H9 (cell line): ENCODE data around the gene CLEC9A. TPM values are rescaled to one million over a fixed set of nuclear protein-coding genes. Genes with fewer than 3 reads are reported as not detected.

ENCODE experiments used
- DNase-seq: peaks from one replicate; pipeline ENCODE4 v3.0.0-alpha.2; 2017
- H2AFZ ChIP-seq: one replicate; pipeline ENCODE4 v1.6.1; 2013; ENCODE audit warnings: mild to moderate bottlenecking, low read length, control low read depth, moderate library complexity
- H2AK5ac ChIP-seq: 2 replicates; pipeline ENCODE4 v1.6.1; 2013; ENCODE audit warnings: low read length, control low read depth, mixed read lengths; ENCODE audit not compliant: insufficient read length
- H2BK120ac ChIP-seq: one replicate; pipeline ENCODE4 v1.6.1; 2013; ENCODE audit warnings: low read depth, mild to moderate bottlenecking, low read length, control low read depth, inconsistent platforms; ENCODE audit not compliant: poor library complexity, severe bottlenecking
- H2BK12ac ChIP-seq: 2 replicates; pipeline ENCODE4 v1.6.1; 2013; ENCODE audit warnings: low read length, control low read depth, mixed read lengths, low read depth; ENCODE audit not compliant: insufficient read length
- H2BK15ac ChIP-seq: 2 replicates; pipeline ENCODE4 v1.6.1; 2013; ENCODE audit warnings: low read depth, low read length, control low read depth
- H2BK20ac ChIP-seq: one replicate; pipeline ENCODE4 v1.6.1; 2013; ENCODE audit warnings: low read depth, mild to moderate bottlenecking, low read length, control low read depth, inconsistent platforms; ENCODE audit not compliant: poor library complexity, severe bottlenecking
- H2BK5ac ChIP-seq: 2 replicates; pipeline ENCODE4 v1.6.1; 2013; ENCODE audit warnings: low read length, control low read depth, mixed read lengths; ENCODE audit not compliant: insufficient read length
- H3K14ac ChIP-seq: 2 replicates; pipeline ENCODE4 v1.6.1; 2013; ENCODE audit warnings: low read length, control low read depth; ENCODE audit not compliant: insufficient read depth
- H3K18ac ChIP-seq: 2 replicates; pipeline ENCODE4 v1.6.1; 2013; ENCODE audit warnings: low read depth, mild to moderate bottlenecking, mixed read lengths, low read length, control low read depth; ENCODE audit not compliant: insufficient read length
- H3K23ac ChIP-seq: 2 replicates; pipeline ENCODE4 v1.6.1; 2013; ENCODE audit warnings: low read length, control low read depth, mixed read lengths, low read depth; ENCODE audit not compliant: insufficient read length
- H3K23me2 ChIP-seq: 2 replicates; pipeline ENCODE4 v1.6.1; 2013; ENCODE audit warnings: low read depth, mild to moderate bottlenecking, mixed read lengths, low read length, control low read depth; ENCODE audit not compliant: insufficient read length, poor library complexity, severe bottlenecking
- H3K27ac ChIP-seq: 2 replicates; pipeline ENCODE4 v1.5.1; 2013; ENCODE audit warnings: low read length, control low read depth, mixed read lengths, low read depth; ENCODE audit not compliant: insufficient read length
- H3K27me3 ChIP-seq: 2 replicates; pipeline ENCODE4 v1.6.1; 2013; ENCODE audit warnings: low read length, control low read depth, inconsistent platforms; ENCODE audit not compliant: insufficient read depth
- H3K4ac ChIP-seq: 2 replicates; pipeline ENCODE4 v1.6.1; 2013; ENCODE audit warnings: low read depth, mild to moderate bottlenecking, control low read depth, inconsistent platforms, low read length, moderate library complexity
- H3K4me1 ChIP-seq: 2 replicates; pipeline ENCODE4 v1.6.1; 2013; ENCODE audit warnings: low read length, control low read depth, inconsistent platforms; ENCODE audit not compliant: insufficient read depth
- H3K4me2 ChIP-seq: 2 replicates; pipeline ENCODE4 v1.6.1; 2013; ENCODE audit warnings: low read length, control low read depth, mixed read lengths; ENCODE audit not compliant: insufficient read length, insufficient read depth
- H3K56ac ChIP-seq: 2 replicates; pipeline ENCODE4 v1.6.1; 2013; ENCODE audit warnings: low read depth, mild to moderate bottlenecking, mixed read lengths, low read length, control low read depth; ENCODE audit not compliant: insufficient read length
- H3K79me1 ChIP-seq: 2 replicates; pipeline ENCODE4 v1.6.1; 2013; ENCODE audit warnings: low read depth, mild to moderate bottlenecking, moderate library complexity, low read length, control low read depth, inconsistent platforms; ENCODE audit not compliant: insufficient read depth, poor library complexity, severe bottlenecking
- H3K79me2 ChIP-seq: 2 replicates; pipeline ENCODE4 v1.6.1; 2013; ENCODE audit warnings: low read length, control low read depth, inconsistent platforms; ENCODE audit not compliant: insufficient read depth
- H3K9ac ChIP-seq: 2 replicates; pipeline ENCODE4 v1.6.1; 2013; ENCODE audit warnings: low read length, control low read depth, mixed read lengths; ENCODE audit not compliant: insufficient read length; ENCODE audit errors: extremely low read depth
- H3K9me3 ChIP-seq: one replicate; pipeline ENCODE4 v1.6.1; 2013; ENCODE audit warnings: low read depth, low read length, inconsistent platforms; ENCODE audit not compliant: control insufficient read depth
- H3T11ph ChIP-seq: one replicate; pipeline ENCODE4 v1.6.1; 2013; ENCODE audit warnings: mild to moderate bottlenecking, low read length, control low read depth, inconsistent platforms
- H4K20me1 ChIP-seq: one replicate; pipeline ENCODE4 v1.6.1; 2013; ENCODE audit not compliant: control insufficient read depth, insufficient read length, insufficient read depth
- H4K5ac ChIP-seq: 2 replicates; pipeline ENCODE4 v1.6.1; 2013; ENCODE audit warnings: low read depth, mild to moderate bottlenecking, mixed read lengths, low read length, control low read depth; ENCODE audit not compliant: insufficient read length
- H4K8ac ChIP-seq: replicated peaks from 2 replicates; pipeline ENCODE4 v1.6.1; 2013; ENCODE audit warnings: low read length, control low read depth, mixed read lengths, low read depth; ENCODE audit not compliant: insufficient read length
- H4K91ac ChIP-seq: 2 replicates; pipeline ENCODE4 v1.6.1; 2013; ENCODE audit warnings: low read depth, mild to moderate bottlenecking, moderate library complexity, mixed read lengths, low read length, control low read depth; ENCODE audit not compliant: insufficient read length
- H3K27ac Mint-ChIP-seq, 3 experiments: 2 replicates in 2 of 3; 3 replicates in 1 of 3; pipeline ENCODE4 v1.8.0; 2020 to 2021; ENCODE audit warnings: mixed read lengths in 3 of 3, mild to moderate bottlenecking in 1 of 3, moderate library complexity in 1 of 3
- H3K27me3 Mint-ChIP-seq: 2 replicates; pipeline ENCODE4 v1.8.0; 2021; ENCODE audit warnings: low read depth, mild to moderate bottlenecking, moderate library complexity, mixed read lengths
- H3K36me3 Mint-ChIP-seq, 3 experiments: 2 replicates in 2 of 3; 3 replicates in 1 of 3; pipeline ENCODE4 v1.8.0; 2020 to 2021; ENCODE audit warnings: low read depth in 3 of 3, mixed read lengths in 3 of 3; ENCODE audit not compliant: insufficient read depth in 1 of 3
- H3K4me1 Mint-ChIP-seq, 2 experiments: 2 replicates each; pipeline ENCODE4 v1.8.0; 2020; ENCODE audit warnings: mixed read lengths in 2 of 2
- H3K4me3 Mint-ChIP-seq, 2 experiments: 2 replicates in 1 of 2; 3 replicates in 1 of 2; pipeline ENCODE4 v1.8.0; 2020 to 2021; ENCODE audit warnings: mild to moderate bottlenecking in 2 of 2, mixed read lengths in 2 of 2, moderate library complexity in 1 of 2
- H3K9me3 Mint-ChIP-seq, 2 experiments: 2 replicates in 1 of 2; 3 replicates in 1 of 2; pipeline ENCODE4 v1.8.0; 2020; ENCODE audit warnings: mild to moderate bottlenecking in 2 of 2, mixed read lengths in 2 of 2, moderate library complexity in 1 of 2
- WGBS: extraction: QIAGEN DNeasy Blood & Tissue Kit; methylation state at CpG from one replicate; pipeline ENCODE4 v1.1.7; 2013; ENCODE audit warnings: missing lambda C conversion rate, low lambda C conversion rate, mixed read lengths; ENCODE audit not compliant: insufficient read length; ENCODE audit errors: extremely low coverage; 5-methylcytosine and 5-hydroxymethylcytosine counted together
- total RNA-seq: library from RNA; stranded (reverse); gene quantifications from 2 replicates; pipeline ENCODE4 v1.2.1, GENCODE V29; 2021
- TF ChIP-seq, protein P1 (sequence below): fragments of 200-600 bp; sonication (generic); conservative IDR thresholded peaks from 3 replicates; pipeline ENCODE4 v1.8.0; 2021; ENCODE audit warnings: antibody characterized with exemption, mild to moderate bottlenecking

CLEC9A gene
- total RNA-seq, 1 experiment from 2014 or later, result not detected

DNA sequence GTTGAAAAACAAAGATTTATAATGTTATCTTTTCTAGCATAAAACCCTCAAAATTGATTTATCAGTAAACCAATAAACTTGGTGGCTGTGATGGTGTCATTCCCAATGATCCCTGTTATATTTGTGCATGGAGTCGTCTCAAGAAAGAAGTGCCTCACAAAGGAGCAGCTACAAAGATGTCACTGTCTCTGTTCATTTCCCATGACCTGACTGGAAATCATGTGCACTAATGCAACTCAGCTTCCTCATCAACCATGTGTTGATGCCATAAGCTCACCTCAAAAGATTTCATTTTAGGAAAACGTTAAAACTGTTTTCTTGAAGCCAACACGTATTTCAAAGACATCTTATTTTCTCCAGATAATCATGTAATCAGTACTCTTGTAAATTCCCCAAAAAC is 39.5 kb downstream of the CLEC9A start:
- H2BK120ac ChIP-seq, result no peak overlapping the region
- H2BK5ac ChIP-seq, result no peak overlapping the region
- no peak overlapping the region for H3K4me3 Mint-ChIP-seq
- H2BK20ac ChIP-seq, result no peak overlapping the region
- H4K91ac ChIP-seq, result no peak overlapping the region
- H3K23me2 ChIP-seq, result no peaks in the 10 kb centered on the region
- H4K8ac ChIP-seq, result no peak overlapping the region
- no peak overlapping the region for H3K27ac ChIP-seq
- no peak overlapping the region for H2AFZ ChIP-seq
- H2BK15ac ChIP-seq, result no peak overlapping the region
- no peaks in the 10 kb centered on the region for H3K9me3 Mint-ChIP-seq
- no peaks in the 10 kb centered on the region for H4K20me1 ChIP-seq
- no peak overlapping the region for H3K56ac ChIP-seq
- H3K4me1 ChIP-seq, result no peaks in the 10 kb centered on the region
- H3K14ac ChIP-seq, result no peak overlapping the region
- H2BK12ac ChIP-seq, result no peak overlapping the region
- no peak overlapping the region; a peak in 1 of 7 replicates for H3K27ac Mint-ChIP-seq
- H3K79me2 ChIP-seq, result peaks cover 2% of the 10 kb centered on the region; the same call in 1 of the 2 replicates
- no peaks in the 10 kb centered on the region for H3K36me3 Mint-ChIP-seq
- no peak overlapping the region for H3K18ac ChIP-seq
- no peaks in the 10 kb centered on the region; the same call in 1 of the 2 replicates for H3K27me3 ChIP-seq
- WGBS, result no CpG with 5 or more reads among the region's 3 CpGs
- no peak overlapping the region for H3T11ph ChIP-seq
- TF ChIP-seq, protein P1, sequence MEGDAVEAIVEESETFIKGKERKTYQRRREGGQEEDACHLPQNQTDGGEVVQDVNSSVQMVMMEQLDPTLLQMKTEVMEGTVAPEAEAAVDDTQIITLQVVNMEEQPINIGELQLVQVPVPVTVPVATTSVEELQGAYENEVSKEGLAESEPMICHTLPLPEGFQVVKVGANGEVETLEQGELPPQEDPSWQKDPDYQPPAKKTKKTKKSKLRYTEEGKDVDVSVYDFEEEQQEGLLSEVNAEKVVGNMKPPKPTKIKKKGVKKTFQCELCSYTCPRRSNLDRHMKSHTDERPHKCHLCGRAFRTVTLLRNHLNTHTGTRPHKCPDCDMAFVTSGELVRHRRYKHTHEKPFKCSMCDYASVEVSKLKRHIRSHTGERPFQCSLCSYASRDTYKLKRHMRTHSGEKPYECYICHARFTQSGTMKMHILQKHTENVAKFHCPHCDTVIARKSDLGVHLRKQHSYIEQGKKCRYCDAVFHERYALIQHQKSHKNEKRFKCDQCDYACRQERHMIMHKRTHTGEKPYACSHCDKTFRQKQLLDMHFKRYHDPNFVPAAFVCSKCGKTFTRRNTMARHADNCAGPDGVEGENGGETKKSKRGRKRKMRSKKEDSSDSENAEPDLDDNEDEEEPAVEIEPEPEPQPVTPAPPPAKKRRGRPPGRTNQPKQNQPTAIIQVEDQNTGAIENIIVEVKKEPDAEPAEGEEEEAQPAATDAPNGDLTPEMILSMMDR, result no peak
- H3K4me2 ChIP-seq, result no peak overlapping the region
- no peaks in the 10 kb centered on the region for H3K27me3 Mint-ChIP-seq
- no peak overlapping the region for H4K5ac ChIP-seq
- no peaks in the 10 kb centered on the region for H3K79me1 ChIP-seq
- no peak overlapping the region for H2AK5ac ChIP-seq
- H3K9me3 ChIP-seq, result no peaks in the 10 kb centered on the region
- H3K23ac ChIP-seq, result no peak overlapping the region
- H3K9ac ChIP-seq, result no peak overlapping the region
- no peak overlapping the region for H3K4ac ChIP-seq
- no peak for DNase-seq
- 0 out of 4 replicates have a peak, but pooled peaks cover 3 to 4% of the 10 kb centered on the region in 2 experiments for H3K4me1 Mint-ChIP-seq
